Loucy (cell line): ENCODE results near the gene OFD1.
A peak's percentile ranks its signal among the peaks of the same experiment; 100 is the strongest.

Source experiments
- H2AFZ ChIP-seq: fragments of 200-600 bp; sonication (generic); 2 replicates; pipeline ENCODE4 v1.6.0; 2016; ENCODE audit warnings: antibody characterized with exemption, mild to moderate bottlenecking, low read length, moderate library complexity
- H3F3A ChIP-seq: fragments of 200-600 bp; 2 replicates; pipeline ENCODE4 v1.6.0; 2016; ENCODE audit warnings: antibody characterized with exemption, low read depth, mild to moderate bottlenecking
- H3K27me3 ChIP-seq: fragments of 200-600 bp; sonication (generic); 2 replicates; pipeline ENCODE4 v1.6.1; 2014; ENCODE audit warnings: low read length, mild to moderate bottlenecking; ENCODE audit not compliant: insufficient read depth, poor library complexity, severe bottlenecking
- H3K36me3 ChIP-seq: fragments of 200-600 bp; sonication (generic); 2 replicates; pipeline ENCODE4 v1.6.1; 2016; ENCODE audit warnings: low read length; ENCODE audit not compliant: insufficient read depth
- H3K4me1 ChIP-seq: fragments of 200-600 bp; sonication (generic); 2 replicates; pipeline ENCODE4 v1.5.1; 2014; ENCODE audit warnings: low read length, mild to moderate bottlenecking; ENCODE audit not compliant: insufficient read depth, poor library complexity, severe bottlenecking
- H3K4me2 ChIP-seq: fragments of 200-600 bp; sonication (generic); 2 replicates; pipeline ENCODE4 v1.6.0; 2014; ENCODE audit warnings: antibody characterized with exemption, low read length, low read depth, mild to moderate bottlenecking; ENCODE audit not compliant: poor library complexity, severe bottlenecking
- H3K4me3 ChIP-seq: fragments of 200-600 bp; sonication (generic); 2 replicates; pipeline ENCODE4 v1.5.1; 2014; ENCODE audit warnings: low read length, mild to moderate bottlenecking, mixed read lengths; ENCODE audit not compliant: poor library complexity, severe bottlenecking
- H3K79me2 ChIP-seq: fragments of 200-600 bp; sonication (generic); 2 replicates; pipeline ENCODE4 v1.6.1; 2014; ENCODE audit warnings: low read length; ENCODE audit not compliant: insufficient read depth
- H3K9ac ChIP-seq: fragments of 200-600 bp; sonication (generic); 2 replicates; pipeline ENCODE4 v1.6.0; 2014; ENCODE audit warnings: mild to moderate bottlenecking, low read depth, low read length, moderate library complexity; ENCODE audit not compliant: poor library complexity, severe bottlenecking
- H3K9me2 ChIP-seq: fragments of 200-600 bp; sonication (generic); replicated peaks from 2 replicates; pipeline ENCODE4 v1.6.1; 2016; ENCODE audit warnings: low read depth, low read length, mixed read lengths
- H3K9me3 ChIP-seq: fragments of 200-600 bp; sonication (generic); 2 replicates; pipeline ENCODE4 v1.6.1; 2014; ENCODE audit warnings: mild to moderate bottlenecking, antibody characterized with exemption, low read length, low read depth; ENCODE audit not compliant: insufficient read depth
- H4K20me1 ChIP-seq: fragments of 200-600 bp; sonication (generic); 2 replicates; pipeline ENCODE4 v1.6.0; 2014; ENCODE audit warnings: antibody characterized with exemption, low read length, mild to moderate bottlenecking; ENCODE audit not compliant: insufficient read depth, poor library complexity, severe bottlenecking
- EZH2phosphoT487 ChIP-seq: fragments of 200-600 bp; IDR thresholded peaks from 2 replicates; pipeline ENCODE4 v1.6.1; 2018; ENCODE audit warnings: antibody characterized with exemption, mild to moderate bottlenecking, moderate library complexity, borderline replicate concordance
- TF ChIP-seq, protein P1 (sequence below): fragments of 200-600 bp; sonication (generic); conservative IDR thresholded peaks from 2 replicates; pipeline ENCODE4 v1.5.1; 2014; ENCODE audit warnings: mild to moderate bottlenecking, antibody characterized with exemption, low read length

Gene OFD1

DNA sequence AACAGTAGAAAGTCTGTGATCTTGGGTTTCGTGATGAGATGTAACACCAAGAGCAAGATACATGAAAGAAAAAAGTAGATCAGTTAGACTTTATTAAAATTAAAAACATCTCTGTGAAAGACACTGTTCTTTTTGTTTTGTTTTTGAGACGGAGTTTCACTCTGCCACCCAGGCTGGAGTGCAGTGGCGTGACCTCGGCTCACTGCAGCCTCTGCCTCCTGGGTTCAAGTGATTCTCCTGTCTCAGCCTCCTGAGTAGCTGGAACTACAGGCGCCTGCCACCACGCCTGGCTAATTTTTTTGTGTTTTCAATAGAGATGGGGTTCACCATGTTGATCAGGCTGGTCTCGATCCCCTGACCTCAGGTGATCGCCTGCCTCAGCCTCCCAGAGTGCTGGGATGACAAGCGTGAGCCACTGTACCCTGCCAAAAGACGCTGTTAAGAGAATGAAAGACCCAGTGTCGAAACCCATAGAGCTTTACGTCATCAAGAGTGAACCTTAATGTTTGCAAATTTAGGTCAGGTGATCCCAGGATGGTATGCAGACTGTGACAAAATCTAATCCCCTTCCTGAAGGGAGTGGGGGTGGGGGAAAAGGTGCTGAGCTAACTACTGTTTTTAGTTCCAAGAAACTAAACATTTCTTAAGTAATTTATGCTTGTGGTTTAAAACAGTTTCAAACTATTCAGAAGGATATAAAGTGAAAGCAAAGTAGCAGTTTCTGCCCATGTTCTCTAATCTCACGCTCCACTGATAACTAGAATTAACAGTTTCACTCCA lies 8.0 kb downstream of the OFD1 start:
- Histone ChIP-seq H3K36me3 (peaks cover 13% of the 10 kb centered on the region; the same call in 1 of the 2 replicates), H3K27me3 (no peaks in the 10 kb centered on the region), H4K20me1 (no peaks in the 10 kb centered on the region), H2AFZ (no peak overlapping the region), H3K9me2 (no peaks in the 10 kb centered on the region), H3K4me2 (peak overlapping the region; percentile 8), H3K79me2 (peaks cover 4% of the 10 kb centered on the region; the same call in 1 of the 2 replicates), H3K9me3 (no peaks in the 10 kb centered on the region), H3K4me3 (no peak overlapping the region), H3K4me1 (peaks cover 1% of the 10 kb centered on the region), H3F3A (no peaks in the 10 kb centered on the region), H3K9ac (no peak overlapping the region)
- TF ChIP-seq, protein P1, sequence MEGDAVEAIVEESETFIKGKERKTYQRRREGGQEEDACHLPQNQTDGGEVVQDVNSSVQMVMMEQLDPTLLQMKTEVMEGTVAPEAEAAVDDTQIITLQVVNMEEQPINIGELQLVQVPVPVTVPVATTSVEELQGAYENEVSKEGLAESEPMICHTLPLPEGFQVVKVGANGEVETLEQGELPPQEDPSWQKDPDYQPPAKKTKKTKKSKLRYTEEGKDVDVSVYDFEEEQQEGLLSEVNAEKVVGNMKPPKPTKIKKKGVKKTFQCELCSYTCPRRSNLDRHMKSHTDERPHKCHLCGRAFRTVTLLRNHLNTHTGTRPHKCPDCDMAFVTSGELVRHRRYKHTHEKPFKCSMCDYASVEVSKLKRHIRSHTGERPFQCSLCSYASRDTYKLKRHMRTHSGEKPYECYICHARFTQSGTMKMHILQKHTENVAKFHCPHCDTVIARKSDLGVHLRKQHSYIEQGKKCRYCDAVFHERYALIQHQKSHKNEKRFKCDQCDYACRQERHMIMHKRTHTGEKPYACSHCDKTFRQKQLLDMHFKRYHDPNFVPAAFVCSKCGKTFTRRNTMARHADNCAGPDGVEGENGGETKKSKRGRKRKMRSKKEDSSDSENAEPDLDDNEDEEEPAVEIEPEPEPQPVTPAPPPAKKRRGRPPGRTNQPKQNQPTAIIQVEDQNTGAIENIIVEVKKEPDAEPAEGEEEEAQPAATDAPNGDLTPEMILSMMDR = no peak
- TF ChIP-seq EZH2phosphoT487 = no peak

DNA sequence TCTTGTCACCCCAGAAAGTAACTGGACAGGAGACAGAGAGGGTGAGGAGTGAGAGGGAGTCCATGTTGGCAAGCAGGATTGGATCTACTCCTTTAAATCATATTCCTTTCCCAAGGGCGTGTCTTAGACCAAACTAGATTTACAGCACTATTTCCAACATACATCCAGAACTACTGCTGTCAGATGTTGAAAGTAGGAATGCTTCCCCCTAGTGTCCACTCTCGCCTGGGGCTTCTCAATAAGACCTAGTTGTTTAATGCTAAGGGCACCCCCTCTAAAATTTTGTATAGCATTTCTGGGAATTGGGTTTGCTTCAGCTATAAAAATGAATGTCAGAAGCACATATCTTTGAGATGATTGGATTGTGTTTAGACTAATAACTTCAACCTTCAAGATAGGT lies 13.3 kb downstream of the OFD1 start:
- H3K27me3 ChIP-seq = no peaks in the 10 kb centered on the region
- no peak for TF ChIP-seq EZH2phosphoT487
- TF ChIP-seq, protein P1 = peak; percentile 65
- no peaks in the 10 kb centered on the region for H3K9me3 ChIP-seq
- H3K4me3 ChIP-seq = no peak overlapping the region
- no peak overlapping the region for H3K4me2 ChIP-seq
- H3F3A ChIP-seq = no peaks in the 10 kb centered on the region
- H3K79me2 ChIP-seq = no peaks in the 10 kb centered on the region
- H3K9ac ChIP-seq = no peak overlapping the region
- H3K4me1 ChIP-seq = no peaks in the 10 kb centered on the region
- no peak overlapping the region for H2AFZ ChIP-seq
- peaks cover 25% of the 10 kb centered on the region; the same call in 1 of the 2 replicates for H3K36me3 ChIP-seq
- no peaks in the 10 kb centered on the region for H3K9me2 ChIP-seq
- no peaks in the 10 kb centered on the region for H4K20me1 ChIP-seq

DNA sequence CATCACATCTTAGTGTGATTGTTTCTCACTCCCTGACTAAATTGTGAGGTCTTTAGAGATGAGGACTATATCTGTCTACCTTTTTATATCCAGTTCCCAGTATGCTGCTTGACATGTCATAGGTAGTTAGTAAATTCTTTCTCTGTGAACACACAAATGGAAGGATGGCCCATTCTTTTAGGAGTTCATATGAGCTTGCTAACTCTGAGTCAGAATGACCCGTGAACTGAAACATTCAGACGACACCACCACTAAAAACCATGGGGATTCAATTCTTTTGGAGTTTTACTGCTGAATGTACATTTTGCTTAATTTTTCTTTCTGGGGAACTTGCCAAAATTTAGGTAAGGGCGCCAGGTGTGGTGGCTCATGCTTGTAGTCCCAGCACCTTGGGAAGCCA lies 13.9 kb downstream of the OFD1 start:
- H3K4me3 ChIP-seq = no peak overlapping the region
- no peaks in the 10 kb centered on the region for H4K20me1 ChIP-seq
- H3K27me3 ChIP-seq = no peaks in the 10 kb centered on the region
- H3K9me3 ChIP-seq = no peaks in the 10 kb centered on the region
- H3K4me2 ChIP-seq = no peak overlapping the region
- no peak overlapping the region for H2AFZ ChIP-seq
- TF ChIP-seq EZH2phosphoT487 = no peak
- TF ChIP-seq, protein P1 = no peak
- H3K36me3 ChIP-seq = peaks cover 25% of the 10 kb centered on the region; the same call in 1 of the 2 replicates
- no peaks in the 10 kb centered on the region for H3K9me2 ChIP-seq
- H3K4me1 ChIP-seq = no peaks in the 10 kb centered on the region
- H3K9ac ChIP-seq = no peak overlapping the region
- H3F3A ChIP-seq = no peaks in the 10 kb centered on the region
- no peaks in the 10 kb centered on the region for H3K79me2 ChIP-seq
